ENCODE results near the gene NRSN1.

- TF ChIP-seq MZF1 (tag by site-specific recombination; IDR thresholded peaks at IDR 0.05; ENCODE audit: borderline replicate concordance) (no peak), CTCF (tag by site-specific recombination; IDR thresholded peaks at IDR 0.05) (no peak), ZNF449 (tag by site-specific recombination; IDR thresholded peaks at IDR 0.05) (no peak), ZNF23 (tag by site-specific recombination; IDR thresholded peaks at IDR 0.05; ENCODE audit: borderline replicate concordance) (no peak), ZSCAN30 (tag by site-specific recombination; IDR thresholded peaks at IDR 0.05) (no peak), ZBTB26 (tag by site-specific recombination; optimal IDR thresholded peaks at IDR 0.05) (no peak), ZNF416 (tag by site-specific recombination; IDR thresholded peaks at IDR 0.05) (no peak), REPIN1 (tag by site-specific recombination; IDR thresholded peaks at IDR 0.05; ENCODE audit: low read depth) (no peak), ZNF501 (tag by site-specific recombination; IDR thresholded peaks at IDR 0.05) (no peak), KLF16 (tag by site-specific recombination; IDR thresholded peaks at IDR 0.05) (no peak), GFI1B (tag by site-specific recombination; IDR thresholded peaks at IDR 0.05) (no peak)
Measured at GRCh38 chr6:24183584-24183983, 57.6 kb downstream of the NRSN1 start.

All from HEK293 (cell line).